IMR-90 (cell line): ENCODE measurements around the gene ATP6V1F. TPM values are rescaled to one million over a fixed set of nuclear protein-coding genes. Genes with fewer than 3 reads are reported as not detected.
A peak's percentile ranks its signal among the peaks of the same experiment; 100 is the strongest.

Source experiments
- ATAC-seq: fragments of 200-7000 bp; cut with Tn5 transposase; 2 replicates; pipeline ENCODE4 v1.9.1; 2020; ENCODE audit warnings: low read depth, mild to moderate bottlenecking, moderate library complexity
- BruUV-seq: library from RNA; stranded (reverse); fragments of 400-500 nt; replicated peaks from 2 replicates; lab custom pipeline; 2021; lab: Mats Ljungman, UMichigan
- CTCF ChIA-PET: fragments of 300-600 bp; formaldehyde crosslinking; extraction: SDS; loops from one replicate; lab custom pipeline; 2021; ENCODE audit warnings: antibody characterized with exemption; lab: Yijun Ruan, JAX
- POLR2A ChIA-PET: fragments of 300-600 bp; sonication (Branson Sonifier 250); formaldehyde crosslinking; loops from one replicate; lab custom pipeline; 2022; ENCODE audit warnings: antibody characterized with exemption; ENCODE audit not compliant: unreplicated experiment; lab: Charles Lee
- DNase-seq: peaks from one replicate; pipeline ENCODE4 v3.0.0; 2013
- H2AFZ ChIP-seq: replicated peaks from 2 replicates; pipeline ENCODE3; 2013; ENCODE audit warnings: low read length, mild to moderate bottlenecking; ENCODE audit not compliant: poor library complexity
- H2AK5ac ChIP-seq: 2 replicates; pipeline ENCODE4 v1.6.1; 2013; ENCODE audit warnings: low read depth, low read length, inconsistent platforms
- H2AK9ac ChIP-seq: replicated peaks from 2 replicates; pipeline ENCODE3; 2013; ENCODE audit warnings: mild to moderate bottlenecking, low read depth, low read length, moderate library complexity; ENCODE audit not compliant: poor library complexity
- H2BK120ac ChIP-seq: 2 replicates; pipeline ENCODE4 v1.6.1; 2013; ENCODE audit warnings: low read depth, low read length, inconsistent platforms
- H2BK15ac ChIP-seq: 3 replicates; pipeline ENCODE4 v1.6.1; 2013; ENCODE audit warnings: low read depth, low read length, inconsistent platforms
- H2BK20ac ChIP-seq: 2 replicates; pipeline ENCODE4 v1.6.1; 2013; ENCODE audit warnings: low read depth, mild to moderate bottlenecking, inconsistent platforms, low read length, moderate library complexity
- H2BK5ac ChIP-seq: 2 replicates; pipeline ENCODE4 v1.6.1; 2013; ENCODE audit warnings: mild to moderate bottlenecking, low read depth, low read length, inconsistent platforms; ENCODE audit not compliant: poor library complexity, severe bottlenecking
- H3K14ac ChIP-seq: replicated peaks from 2 replicates; pipeline ENCODE4 v1.6.1; 2013; ENCODE audit warnings: low read depth, low read length, inconsistent platforms
- H3K18ac ChIP-seq: 2 replicates; pipeline ENCODE4 v1.6.1; 2013; ENCODE audit warnings: low read depth, low read length, control low read depth
- H3K23ac ChIP-seq: 2 replicates; pipeline ENCODE4 v1.6.1; 2013; ENCODE audit warnings: low read depth, low read length, inconsistent platforms
- H3K27ac ChIP-seq: 2 replicates; pipeline ENCODE4 v1.5.1; 2013; ENCODE audit warnings: mild to moderate bottlenecking, control low read depth, low read length; ENCODE audit not compliant: insufficient read depth
- H3K27me3 ChIP-seq: 2 replicates; pipeline ENCODE4 v1.6.1; 2013; ENCODE audit warnings: low read length; ENCODE audit not compliant: control insufficient read depth, insufficient read depth
- H3K36me3 ChIP-seq: 2 replicates; pipeline ENCODE4 v1.6.1; 2013; ENCODE audit warnings: low read length, mixed read lengths; ENCODE audit not compliant: control insufficient read depth, insufficient read depth
- H3K4ac ChIP-seq: 2 replicates; pipeline ENCODE4 v1.6.1; 2013; ENCODE audit warnings: low read depth, low read length, inconsistent platforms
- H3K4me1 ChIP-seq: 2 replicates; pipeline ENCODE4 v1.6.1; 2013; ENCODE audit warnings: low read length, mixed read lengths; ENCODE audit not compliant: control insufficient read depth, insufficient read depth
- H3K4me2 ChIP-seq: 2 replicates; pipeline ENCODE4 v1.6.1; 2013; ENCODE audit warnings: low read depth, mild to moderate bottlenecking, control low read depth, low read length, moderate library complexity
- H3K4me3 ChIP-seq: 2 replicates; pipeline ENCODE4 v1.5.1; 2013; ENCODE audit warnings: low read depth, mild to moderate bottlenecking, control low read depth, low read length, moderate library complexity; ENCODE audit not compliant: insufficient read depth
- H3K56ac ChIP-seq: 2 replicates; pipeline ENCODE4 v1.6.1; 2013; ENCODE audit warnings: low read length, inconsistent platforms; ENCODE audit not compliant: insufficient read depth; ENCODE audit errors: extremely low read depth
- H3K79me1 ChIP-seq, 2 experiments: 2 replicates each; pipeline ENCODE4 v1.6.1; 2013; ENCODE audit warnings: low read length in 2 of 2, inconsistent platforms in 1 of 2, low read depth in 1 of 2
- H3K9ac ChIP-seq: 2 replicates; pipeline ENCODE4 v1.6.1; 2013; ENCODE audit warnings: low read depth, low read length, control low read depth
- H3K9me1 ChIP-seq: 2 replicates; pipeline ENCODE4 v1.6.1; 2013; ENCODE audit warnings: low read length, inconsistent platforms; ENCODE audit not compliant: insufficient read depth
- H3K9me3 ChIP-seq: 2 replicates; pipeline ENCODE4 v1.6.1; 2013; ENCODE audit warnings: low read length; ENCODE audit not compliant: control insufficient read depth, insufficient read depth
- H4K20me1 ChIP-seq: 2 replicates; pipeline ENCODE4 v1.6.1; 2013; ENCODE audit warnings: low read length, inconsistent platforms; ENCODE audit not compliant: insufficient read depth
- H4K5ac ChIP-seq: 2 replicates; pipeline ENCODE4 v1.6.1; 2013; ENCODE audit warnings: mild to moderate bottlenecking, low read depth, low read length, control low read depth
- H4K8ac ChIP-seq, 2 experiments: 2 replicates each; pipeline ENCODE4 v1.6.1; 2013; ENCODE audit warnings: low read depth in 2 of 2, low read length in 2 of 2, control low read depth in 1 of 2, inconsistent platforms in 1 of 2
- H4K91ac ChIP-seq: 2 replicates; pipeline ENCODE4 v1.6.1; 2013; ENCODE audit warnings: low read depth, low read length, inconsistent platforms; ENCODE audit not compliant: insufficient read depth
- BHLHE40 ChIP-seq: fragments of 150-350 bp; IDR thresholded peaks from 2 replicates; pipeline ENCODE4 v1.6.1; 2016; ENCODE audit warnings: mild to moderate bottlenecking, low read depth, low read length
- CEBPB ChIP-seq: IDR thresholded peaks from 2 replicates; pipeline ENCODE4 v1.6.1; 2012; ENCODE audit warnings: low read depth, low read length, improper control_type of control experiment
- CHD1 ChIP-seq: IDR thresholded peaks from 2 replicates; pipeline ENCODE4 v1.6.1; 2012; ENCODE audit warnings: low read depth, low read length, improper control_type of control experiment
- ELK1 ChIP-seq: fragments of 150-350 bp; IDR thresholded peaks from 2 replicates; pipeline ENCODE4 v1.6.1; 2016; ENCODE audit warnings: low read depth, mild to moderate bottlenecking, low read length, moderate library complexity, borderline replicate concordance
- FOS ChIP-seq: fragments of 150-350 bp; IDR thresholded peaks from 2 replicates; pipeline ENCODE4 v1.6.1; 2016; ENCODE audit warnings: low read depth, low read length
- MAFK ChIP-seq: IDR thresholded peaks from 2 replicates; pipeline ENCODE4 v1.6.1; 2012; ENCODE audit warnings: low read depth, low read length, improper control_type of control experiment
- MAZ ChIP-seq: IDR thresholded peaks from 2 replicates; pipeline ENCODE4 v1.6.1; 2012; ENCODE audit warnings: low read depth, mild to moderate bottlenecking, low read length, improper control_type of control experiment, moderate library complexity, borderline replicate concordance
- RAD21 ChIP-seq: IDR thresholded peaks from 2 replicates; pipeline ENCODE4 v1.6.1; 2012; ENCODE audit warnings: low read length, improper control_type of control experiment
- RFX5 ChIP-seq: IDR thresholded peaks from 2 replicates; pipeline ENCODE4 v1.8.0; 2012; ENCODE audit warnings: low read depth, mild to moderate bottlenecking, low read length, moderate library complexity
- SMC3 ChIP-seq: fragments of 150-350 bp; IDR thresholded peaks from 2 replicates; pipeline ENCODE4 v1.6.1; 2016; ENCODE audit warnings: low read depth, mild to moderate bottlenecking, antibody characterized with exemption, low read length, moderate library complexity
- USF2 ChIP-seq: fragments of 150-350 bp; IDR thresholded peaks from 2 replicates; pipeline ENCODE4 v1.6.1; 2017; ENCODE audit warnings: mild to moderate bottlenecking, antibody characterized with exemption, low read length, low read depth
- WGBS, 2 experiments: methylation state at CpG; one replicate each; pipeline versions ENCODE4 v1.1.5 to v1.1.7; 2013; ENCODE audit warnings: missing lambda C conversion rate in 2 of 2; ENCODE audit not compliant: insufficient read length in 1 of 2; ENCODE audit errors: extremely low coverage in 2 of 2; 5-methylcytosine and 5-hydroxymethylcytosine counted together
- dilution Hi-C: fragments of 300-500 bp; cut with HindIII; formaldehyde crosslinking; loops from one replicate; pipeline ENCODE4 v1.14.3; 2018; ENCODE audit warnings: low sequenced_read_pairs; ENCODE audit not compliant: unreplicated experiment
- in situ Hi-C: fragments of 300-500 bp; cut with MboI; formaldehyde crosslinking; loops from 3 replicates; pipeline ENCODE4 v1.14.3; 2019; ENCODE audit warnings: low sequenced_read_pairs, inconsistent platforms, mixed read lengths
- intact Hi-C: fragments of 100-400 bp; cut with micrococcal nuclease; formaldehyde crosslinking; loops from 2 replicates; pipeline ENCODE4 v1.10.0; 2022
- polyA plus RNA-seq, 3 experiments: library from polyadenylated mRNA; depleted of rRNA; stranded (reverse); fragments of >200 nt; gene quantifications; 2 replicates each; pipeline ENCODE4 v1.2.3, GENCODE V29; 2012; ENCODE audit warnings: low replicate concordance in 1 of 3
- total RNA-seq: library from RNA; depleted of rRNA; stranded (reverse); fragments of >200 nt; gene quantifications from 2 replicates; pipeline ENCODE4 v1.2.3, GENCODE V29; 2012

Gene ATP6V1F
- total and polyA plus RNA-seq, 2 of the 4 experiments (the other 2 are of a cell fraction): 104 to 321 TPM

- H3K27ac ChIP-seq: no peak overlapping the region
- WGBS, 2 experiments: 70% methylated on average over 3 of the region's 7 CpGs; no CpG with 5 or more reads in 1 of the 2 experiments
- no peak for ATAC-seq
- no peaks in the 10 kb centered on the region for H3K9me3 ChIP-seq
- intact Hi-C loops (no loop called here), dilution Hi-C loops (no loop called here), in situ Hi-C loops (loop anchor here (25.0 kb wide), 1 partner anchor 425 kb away; the partner anchor contains the start of gene HILPDA)
- no peaks in the 10 kb centered on the region for H3K79me1 ChIP-seq
- BruUV-seq: no TSS peak
- peaks cover 15% of the 10 kb centered on the region for H3K27me3 ChIP-seq
- DNase-seq: no peak
- H4K5ac ChIP-seq: no peak overlapping the region
- peak overlapping the region; percentile 95 for H2BK5ac ChIP-seq
- no peak overlapping the region for H2AK5ac ChIP-seq
- no peaks in the 10 kb centered on the region for H3K9me1 ChIP-seq
- H2BK120ac ChIP-seq: no peak overlapping the region
- H3K9ac ChIP-seq: no peak overlapping the region
- ChIA-PET CTCF (no interaction called here), POLR2A (no interaction called here)
- H4K91ac ChIP-seq: no peak overlapping the region
- H3K4me3 ChIP-seq: no peak overlapping the region
- H3K14ac ChIP-seq: no peak overlapping the region
- no peak overlapping the region for H3K18ac ChIP-seq
- H3K4ac ChIP-seq: no peak overlapping the region
- peak overlapping the region; percentile 51 for H2AFZ ChIP-seq
- no peaks in the 10 kb centered on the region for H3K36me3 ChIP-seq
- H3K23ac ChIP-seq: no peak overlapping the region
- TF ChIP-seq CHD1 (no peak), FOS (no peak), MAZ (no peak), CEBPB (no peak), RFX5 (no peak), USF2 (no peak), BHLHE40 (no peak), MAFK (no peak), ELK1 (no peak), SMC3 (no peak), RAD21 (no peak)
- H4K8ac ChIP-seq: no peak overlapping the region
- H4K20me1 ChIP-seq: peaks cover 4% of the 10 kb centered on the region; the same call in 1 of the 2 replicates
- no peak overlapping the region for H3K56ac ChIP-seq
- H2BK15ac ChIP-seq: no peak overlapping the region
- no peak overlapping the region for H2AK9ac ChIP-seq
- H3K4me2 ChIP-seq: no peak overlapping the region
- H3K4me1 ChIP-seq: no peaks in the 10 kb centered on the region
- H2BK20ac ChIP-seq: no peak overlapping the region
These were observed 24.7 kb downstream of the ATP6V1F start for GRCh38 chr7:128887169-128888038.
